ENCODE results near the gene TNC.

DNA sequence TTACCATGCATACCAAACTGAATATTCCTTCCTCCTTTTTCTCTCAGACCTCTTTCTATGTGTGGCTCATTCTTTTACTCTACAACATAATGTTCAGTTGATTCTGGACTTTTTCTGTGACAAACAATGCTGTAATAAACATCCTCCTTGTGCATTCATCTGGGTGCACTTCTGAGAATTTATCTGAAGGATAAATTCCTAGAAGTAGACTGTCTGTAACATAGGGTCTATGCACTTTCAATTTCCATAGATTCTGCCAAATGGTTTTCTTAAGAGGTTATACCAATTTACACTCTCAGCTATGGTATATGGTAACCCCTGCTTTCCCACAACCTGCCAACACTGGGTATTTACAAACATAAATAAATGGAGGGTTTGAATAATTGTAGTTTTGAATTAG, 24.1 kb upstream of the TNC start:
- TF ChIP-seq, protein P1, sequence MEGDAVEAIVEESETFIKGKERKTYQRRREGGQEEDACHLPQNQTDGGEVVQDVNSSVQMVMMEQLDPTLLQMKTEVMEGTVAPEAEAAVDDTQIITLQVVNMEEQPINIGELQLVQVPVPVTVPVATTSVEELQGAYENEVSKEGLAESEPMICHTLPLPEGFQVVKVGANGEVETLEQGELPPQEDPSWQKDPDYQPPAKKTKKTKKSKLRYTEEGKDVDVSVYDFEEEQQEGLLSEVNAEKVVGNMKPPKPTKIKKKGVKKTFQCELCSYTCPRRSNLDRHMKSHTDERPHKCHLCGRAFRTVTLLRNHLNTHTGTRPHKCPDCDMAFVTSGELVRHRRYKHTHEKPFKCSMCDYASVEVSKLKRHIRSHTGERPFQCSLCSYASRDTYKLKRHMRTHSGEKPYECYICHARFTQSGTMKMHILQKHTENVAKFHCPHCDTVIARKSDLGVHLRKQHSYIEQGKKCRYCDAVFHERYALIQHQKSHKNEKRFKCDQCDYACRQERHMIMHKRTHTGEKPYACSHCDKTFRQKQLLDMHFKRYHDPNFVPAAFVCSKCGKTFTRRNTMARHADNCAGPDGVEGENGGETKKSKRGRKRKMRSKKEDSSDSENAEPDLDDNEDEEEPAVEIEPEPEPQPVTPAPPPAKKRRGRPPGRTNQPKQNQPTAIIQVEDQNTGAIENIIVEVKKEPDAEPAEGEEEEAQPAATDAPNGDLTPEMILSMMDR (IDR thresholded peaks at IDR 0.05; ENCODE audit: poor library complexity) = no peak
- TF ChIP-seq EZH2 (IDR thresholded peaks at IDR 0.05; ENCODE audit: borderline replicate concordance) = no peak
